ENCODE measurements around the gene C17orf75. TPM values are rescaled to one million over a fixed set of nuclear protein-coding genes. Genes with fewer than 3 reads are reported as not detected.

C17orf75 gene
- total and polyA plus RNA-seq, 2 of the 8 experiments (the other 6 are each of a cell fraction or from before 2014, with no cell fraction given), result 15.8 to 42.6 TPM

DNA sequence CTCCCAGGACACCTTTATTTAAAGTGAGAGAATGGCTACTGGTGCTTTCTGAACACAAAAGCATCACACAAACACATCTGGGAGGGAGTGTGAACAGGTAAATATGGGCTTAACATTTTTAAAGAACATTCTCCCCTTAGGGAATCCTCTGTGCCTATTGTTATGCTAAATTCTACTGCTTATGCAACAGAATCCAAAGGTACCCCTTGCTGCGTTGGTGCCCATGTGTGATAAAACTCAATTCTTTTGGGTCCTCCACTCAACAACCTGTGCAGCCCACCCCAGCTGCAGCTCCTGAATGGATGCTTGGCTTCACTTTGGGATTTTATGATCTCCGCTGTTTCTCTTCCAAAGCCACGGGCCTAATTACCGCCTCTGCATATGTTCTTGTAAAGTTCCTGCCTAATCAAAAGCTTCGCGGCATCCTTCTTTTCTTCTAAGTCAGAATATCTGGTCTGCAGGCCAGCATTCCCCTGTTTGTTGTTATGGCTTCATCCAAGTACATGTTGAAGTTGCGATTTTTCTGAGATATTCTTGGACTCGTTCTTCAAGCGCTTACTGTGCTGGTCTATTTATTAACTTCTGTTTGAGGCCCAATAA, 52.4 kb downstream of the C17orf75 start (continued):
- TF ChIP-seq, protein P1, sequence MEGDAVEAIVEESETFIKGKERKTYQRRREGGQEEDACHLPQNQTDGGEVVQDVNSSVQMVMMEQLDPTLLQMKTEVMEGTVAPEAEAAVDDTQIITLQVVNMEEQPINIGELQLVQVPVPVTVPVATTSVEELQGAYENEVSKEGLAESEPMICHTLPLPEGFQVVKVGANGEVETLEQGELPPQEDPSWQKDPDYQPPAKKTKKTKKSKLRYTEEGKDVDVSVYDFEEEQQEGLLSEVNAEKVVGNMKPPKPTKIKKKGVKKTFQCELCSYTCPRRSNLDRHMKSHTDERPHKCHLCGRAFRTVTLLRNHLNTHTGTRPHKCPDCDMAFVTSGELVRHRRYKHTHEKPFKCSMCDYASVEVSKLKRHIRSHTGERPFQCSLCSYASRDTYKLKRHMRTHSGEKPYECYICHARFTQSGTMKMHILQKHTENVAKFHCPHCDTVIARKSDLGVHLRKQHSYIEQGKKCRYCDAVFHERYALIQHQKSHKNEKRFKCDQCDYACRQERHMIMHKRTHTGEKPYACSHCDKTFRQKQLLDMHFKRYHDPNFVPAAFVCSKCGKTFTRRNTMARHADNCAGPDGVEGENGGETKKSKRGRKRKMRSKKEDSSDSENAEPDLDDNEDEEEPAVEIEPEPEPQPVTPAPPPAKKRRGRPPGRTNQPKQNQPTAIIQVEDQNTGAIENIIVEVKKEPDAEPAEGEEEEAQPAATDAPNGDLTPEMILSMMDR (IDR thresholded peaks at IDR 0.05; ENCODE audit: control extremely low read depth in 1 of 3, insufficient read depth in 1 of 3, low read depth in 1 of 3, low read length in 3 of 3), result no peak
- TF ChIP-seq TAF7 (optimal IDR thresholded peaks at IDR 0.05; ENCODE audit: borderline replicate concordance, low read depth, low read length) (no peak), EGR1 (IDR thresholded peaks at IDR 0.05; ENCODE audit: borderline replicate concordance, low read depth, low read length) (no peak), EZH2 (IDR thresholded peaks at IDR 0.05; ENCODE audit: low read depth, low read length, severe bottlenecking) (no peak), CHD1 (IDR thresholded peaks at IDR 0.05; ENCODE audit: low read depth, low read length) (no peak), HDAC2 (IDR thresholded peaks at IDR 0.05; ENCODE audit: borderline replicate concordance in 1 of 2, low read depth in 2 of 2, low read length in 2 of 2) (peak; percentile 76 to 94; a peak in 3 of 4 replicates), SIX5 (IDR thresholded peaks at IDR 0.05; ENCODE audit: low read depth, low read length) (no peak), SP1 (IDR thresholded peaks at IDR 0.05; ENCODE audit: low read depth, low read length) (peak; percentile 71), EP300 (IDR thresholded peaks at IDR 0.05; ENCODE audit: borderline replicate concordance in 1 of 2, low read depth in 2 of 2, low read length in 2 of 2) (peak in 1 of 2 experiments; percentile 75; a peak in 1 of 3 replicates), SRF (IDR thresholded peaks at IDR 0.05; ENCODE audit: low read depth, low read length) (no peak), BCL11A (IDR thresholded peaks at IDR 0.05; ENCODE audit: low read depth in 2 of 2, low read length in 2 of 2) (no peak), TBP (IDR thresholded peaks at IDR 0.05; ENCODE audit: low read depth, low read length) (no peak), HDAC6 (IDR thresholded peaks at IDR 0.05; ENCODE audit: low read depth, low read length) (no peak), CTBP2 (IDR thresholded peaks at IDR 0.05; ENCODE audit: borderline replicate concordance, insufficient read depth, insufficient read length, low read length) (no peak), SIN3A (conservative IDR thresholded peaks at IDR 0.05 in 1 of 2, IDR thresholded peaks at IDR 0.05 in 1 of 2; ENCODE audit: low read depth in 1 of 2, low read length in 2 of 2) (no peak), BRCA1 (IDR thresholded peaks at IDR 0.05; ENCODE audit: low read depth, low read length) (no peak), YY1 (IDR thresholded peaks at IDR 0.05; ENCODE audit: low read depth, low read length) (no peak), SP2 (IDR thresholded peaks at IDR 0.05; ENCODE audit: low read length) (no peak), RAD21 (IDR thresholded peaks at IDR 0.05 in 1 of 2, conservative IDR thresholded peaks at IDR 0.05 in 1 of 2; ENCODE audit: low read depth in 2 of 2, low read length in 2 of 2) (no peak)
- TF ChIP-seq, protein P2, sequence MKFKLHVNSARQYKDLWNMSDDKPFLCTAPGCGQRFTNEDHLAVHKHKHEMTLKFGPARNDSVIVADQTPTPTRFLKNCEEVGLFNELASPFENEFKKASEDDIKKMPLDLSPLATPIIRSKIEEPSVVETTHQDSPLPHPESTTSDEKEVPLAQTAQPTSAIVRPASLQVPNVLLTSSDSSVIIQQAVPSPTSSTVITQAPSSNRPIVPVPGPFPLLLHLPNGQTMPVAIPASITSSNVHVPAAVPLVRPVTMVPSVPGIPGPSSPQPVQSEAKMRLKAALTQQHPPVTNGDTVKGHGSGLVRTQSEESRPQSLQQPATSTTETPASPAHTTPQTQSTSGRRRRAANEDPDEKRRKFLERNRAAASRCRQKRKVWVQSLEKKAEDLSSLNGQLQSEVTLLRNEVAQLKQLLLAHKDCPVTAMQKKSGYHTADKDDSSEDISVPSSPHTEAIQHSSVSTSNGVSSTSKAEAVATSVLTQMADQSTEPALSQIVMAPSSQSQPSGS (IDR thresholded peaks at IDR 0.05; ENCODE audit: low read length), result no peak
